GM06990 (cell line): ENCODE results near the gene NRXN2.

Source experiments
- DNase-seq: peaks from one replicate; pipeline ENCODE4 v3.0.0-alpha.2; 2011; ENCODE audit not compliant: insufficient read length; ENCODE audit errors: extremely low read depth
- H3K27me3 ChIP-seq: replicated peaks from 2 replicates; pipeline ENCODE4 v1.6.0; 2011; ENCODE audit warnings: low read length; ENCODE audit not compliant: control insufficient read depth, insufficient read depth
- H3K36me3 ChIP-seq: 2 replicates; pipeline ENCODE4 v1.5.1; 2011; ENCODE audit warnings: low read length; ENCODE audit not compliant: control insufficient read depth, insufficient read depth
- H3K4me3 ChIP-seq: replicated peaks from 2 replicates; pipeline ENCODE4 v1.5.1; 2011; ENCODE audit warnings: low read depth, mild to moderate bottlenecking, control low read depth, low read length
- TF ChIP-seq, protein P1 (sequence below): IDR thresholded peaks from 2 replicates; pipeline ENCODE4 v1.5.1; 2011; ENCODE audit warnings: low read length, control low read depth, mild to moderate bottlenecking, inconsistent platforms; ENCODE audit not compliant: insufficient read depth, poor library complexity, severe bottlenecking

The NRXN2 gene

DNA sequence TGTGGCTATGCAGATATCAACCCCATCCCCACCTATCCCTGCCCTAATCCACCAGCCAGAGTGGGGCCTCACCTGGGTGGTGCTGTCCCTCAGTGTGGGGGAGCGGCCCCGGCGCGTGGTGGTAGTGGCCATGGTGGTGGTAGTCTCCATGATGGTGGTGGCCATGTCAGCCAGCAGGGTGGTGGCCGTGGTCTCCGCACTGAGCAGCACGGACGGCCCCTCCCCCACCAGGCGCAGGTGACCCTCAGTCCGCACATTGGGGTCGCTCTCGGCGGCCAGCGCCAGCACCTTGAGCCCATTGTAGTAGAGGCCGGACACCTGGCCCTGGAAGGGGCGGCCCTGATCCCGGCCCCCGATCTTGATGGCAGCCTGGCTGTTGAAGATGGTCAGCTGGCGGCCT lies 100.3 kb downstream of the NRXN2 start:
- TF ChIP-seq, protein P1, sequence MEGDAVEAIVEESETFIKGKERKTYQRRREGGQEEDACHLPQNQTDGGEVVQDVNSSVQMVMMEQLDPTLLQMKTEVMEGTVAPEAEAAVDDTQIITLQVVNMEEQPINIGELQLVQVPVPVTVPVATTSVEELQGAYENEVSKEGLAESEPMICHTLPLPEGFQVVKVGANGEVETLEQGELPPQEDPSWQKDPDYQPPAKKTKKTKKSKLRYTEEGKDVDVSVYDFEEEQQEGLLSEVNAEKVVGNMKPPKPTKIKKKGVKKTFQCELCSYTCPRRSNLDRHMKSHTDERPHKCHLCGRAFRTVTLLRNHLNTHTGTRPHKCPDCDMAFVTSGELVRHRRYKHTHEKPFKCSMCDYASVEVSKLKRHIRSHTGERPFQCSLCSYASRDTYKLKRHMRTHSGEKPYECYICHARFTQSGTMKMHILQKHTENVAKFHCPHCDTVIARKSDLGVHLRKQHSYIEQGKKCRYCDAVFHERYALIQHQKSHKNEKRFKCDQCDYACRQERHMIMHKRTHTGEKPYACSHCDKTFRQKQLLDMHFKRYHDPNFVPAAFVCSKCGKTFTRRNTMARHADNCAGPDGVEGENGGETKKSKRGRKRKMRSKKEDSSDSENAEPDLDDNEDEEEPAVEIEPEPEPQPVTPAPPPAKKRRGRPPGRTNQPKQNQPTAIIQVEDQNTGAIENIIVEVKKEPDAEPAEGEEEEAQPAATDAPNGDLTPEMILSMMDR = no peak

DNA sequence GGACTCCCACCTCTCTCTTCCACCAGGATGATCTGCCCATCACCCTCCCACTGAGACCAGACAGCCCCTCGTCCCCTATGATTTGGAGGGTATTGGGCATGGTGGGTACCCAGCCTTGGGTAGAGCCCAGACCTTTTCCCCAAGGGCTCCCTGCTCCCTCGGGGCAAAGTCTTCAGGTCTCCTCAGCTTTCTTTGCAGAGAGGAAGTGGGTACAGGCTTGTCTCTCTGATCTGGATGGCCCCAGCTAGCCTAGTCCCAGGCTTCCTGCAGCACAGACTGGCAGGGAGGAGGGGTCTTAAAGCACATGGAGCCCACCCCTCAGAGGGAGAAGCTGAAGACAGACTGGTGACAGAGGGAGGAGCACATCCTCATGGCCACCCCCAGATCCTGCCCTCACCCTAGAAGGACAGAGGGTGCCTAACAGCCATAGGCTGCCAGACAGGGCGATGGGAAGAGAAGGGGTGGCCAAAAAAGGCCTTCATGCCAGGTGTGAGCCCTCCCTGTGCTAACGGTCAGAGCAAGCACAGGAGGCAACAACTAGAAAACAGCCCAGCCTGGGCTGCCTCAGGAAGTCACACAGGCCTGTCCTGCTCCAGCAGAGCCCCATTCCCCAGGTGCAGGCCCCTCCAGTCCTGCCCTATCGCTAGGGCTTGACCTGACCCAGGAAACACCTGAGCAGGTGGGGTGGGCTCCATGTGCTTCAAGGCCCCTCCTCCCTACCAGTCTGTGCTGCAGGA lies 101.5 kb downstream of the NRXN2 start:
- TF ChIP-seq, protein P1 = no peak
- H3K4me3 ChIP-seq = no peak overlapping the region
- H3K27me3 ChIP-seq = peaks cover 1% of the 10 kb centered on the region
- DNase-seq = no peak
- H3K36me3 ChIP-seq = no peaks in the 10 kb centered on the region

More for the DNA sequence above, 100.3 kb downstream of the NRXN2 start:
- Histone ChIP-seq H3K27me3 (no peaks in the 10 kb centered on the region; the same call in 1 of the 2 replicates), H3K36me3 (no peaks in the 10 kb centered on the region), H3K4me3 (no peak overlapping the region)
- no peak for DNase-seq

DNA sequence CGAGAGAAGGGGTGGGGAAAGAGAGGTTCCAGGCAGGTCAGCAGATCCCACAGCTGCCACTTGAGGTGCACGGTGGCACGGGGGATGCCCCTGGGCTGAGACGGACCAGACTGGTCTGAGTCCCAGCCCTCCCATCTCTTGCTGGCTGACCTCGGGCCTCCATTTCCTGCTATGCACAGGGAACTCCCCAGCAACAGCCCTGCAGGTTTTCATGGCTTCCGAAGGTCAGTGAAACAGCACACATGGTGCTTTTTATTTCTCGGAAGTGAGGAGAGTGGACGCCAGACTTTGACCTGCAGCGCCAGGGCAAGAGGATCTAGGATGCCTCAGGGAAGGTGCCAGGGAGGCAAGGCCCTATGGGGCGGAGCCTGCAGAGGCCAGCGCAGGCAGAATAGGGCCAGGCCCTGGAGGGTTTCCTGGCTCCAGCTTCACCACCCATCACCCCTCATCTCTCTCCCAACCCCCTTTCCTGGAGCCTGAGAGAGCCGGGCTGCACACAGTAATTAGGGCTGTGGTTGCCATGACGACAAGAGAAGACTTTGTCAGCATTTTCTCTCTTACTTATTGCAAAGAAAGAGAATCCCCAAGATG lies 102.5 kb downstream of the NRXN2 start:
- Histone ChIP-seq H3K4me3 (no peak overlapping the region), H3K36me3 (no peaks in the 10 kb centered on the region), H3K27me3 (peaks cover 1% of the 10 kb centered on the region; the same call in 1 of the 2 replicates)
- TF ChIP-seq, protein P1 = no peak
- DNase-seq = no peak

DNA sequence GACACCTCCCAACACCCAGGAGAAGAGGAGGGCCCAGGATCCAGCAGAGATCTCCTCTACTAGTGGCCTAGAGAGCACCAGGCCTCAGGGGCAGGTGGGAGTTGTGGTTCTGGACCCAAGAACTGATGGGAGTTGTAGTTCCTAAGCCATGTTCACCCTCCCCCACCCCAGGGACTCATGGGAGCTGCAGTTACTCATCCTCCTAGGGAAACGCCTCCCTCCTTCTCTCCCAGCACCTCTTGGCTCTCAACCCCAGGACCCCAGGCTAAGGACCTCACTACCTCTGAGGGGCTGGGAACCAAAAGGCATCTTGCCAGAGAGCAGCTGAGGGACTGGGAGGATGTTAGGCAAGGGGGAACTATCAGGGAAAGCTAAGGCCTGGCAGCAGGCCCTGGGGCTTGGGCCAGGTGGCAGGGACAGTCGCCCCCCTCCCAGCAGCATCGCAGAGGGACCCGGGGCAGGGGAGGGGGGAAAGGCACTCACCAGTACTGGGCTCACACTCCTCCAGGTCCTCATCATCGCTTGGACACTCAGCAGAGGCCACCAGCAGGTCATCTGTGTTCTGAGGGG lies 103.1 kb downstream of the NRXN2 start:
- Histone ChIP-seq H3K27me3 (peaks cover 1% of the 10 kb centered on the region; the same call in 1 of the 2 replicates), H3K36me3 (no peaks in the 10 kb centered on the region), H3K4me3 (no peak overlapping the region)
- TF ChIP-seq, protein P1 = no peak
- no peak for DNase-seq

DNA sequence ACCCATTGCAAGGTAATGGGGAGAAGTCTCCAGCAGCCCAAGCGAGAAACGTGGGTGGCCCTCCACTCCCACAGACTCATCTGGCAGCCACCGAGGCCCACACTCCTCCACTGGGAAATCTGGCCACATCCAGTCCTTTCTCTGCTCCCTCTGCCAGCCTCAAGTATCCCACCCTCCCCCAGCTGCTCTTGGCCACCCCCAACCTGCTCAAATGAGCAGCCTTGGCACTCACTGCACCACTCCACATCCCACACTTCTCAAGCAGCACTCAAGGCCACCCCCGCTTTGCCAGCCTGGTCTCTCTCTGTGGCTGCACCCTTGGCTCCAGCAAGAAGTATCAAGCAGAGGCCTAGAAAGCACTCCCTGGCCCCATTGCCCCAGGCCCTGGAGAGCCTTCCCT lies 103.8 kb downstream of the NRXN2 start:
- TF ChIP-seq, protein P1 = no peak
- DNase-seq = no peak
- Histone ChIP-seq H3K4me3 (no peak overlapping the region), H3K36me3 (no peaks in the 10 kb centered on the region), H3K27me3 (peaks cover 1% of the 10 kb centered on the region; the same call in 1 of the 2 replicates)
